Transverse colon (tissue), 4 donors: ENCODE data around the gene TMTC2.

Experiments
- EP300 ChIP-seq: sonication (generic); formaldehyde crosslinking; IDR thresholded peaks from one replicate; pipeline ENCODE4 v1.6.1; 2017; ENCODE audit warnings: antibody characterized with exemption, low read depth
- POLR2A ChIP-seq: fragments of 450-650 bp; IDR thresholded peaks from one replicate; pipeline ENCODE4 v1.6.1; 2016; ENCODE audit warnings: antibody characterized with exemption, mild to moderate bottlenecking, moderate library complexity
- POLR2AphosphoS5 ChIP-seq, 3 donors: sonication (generic); formaldehyde crosslinking; IDR thresholded peaks; one replicate each; pipeline ENCODE4 v1.6.1; 2016; ENCODE audit warnings: antibody characterized with exemption in 3 of 3
- TF ChIP-seq, protein P1 (sequence below), 5 experiments: fragments of 200-600 bp in 3 of 5; fragments of 450-650 bp in 2 of 5; sonication (generic) in 3 of 5; IDR thresholded peaks; 1 replicate in 2 of 5; 2 replicates in 3 of 5; pipeline ENCODE4 v1.5.1; 2016 to 2017; ENCODE audit warnings: antibody characterized with exemption in 5 of 5, inconsistent platforms in 3 of 5, mild to moderate bottlenecking in 2 of 5, moderate library complexity in 1 of 5

DNA sequence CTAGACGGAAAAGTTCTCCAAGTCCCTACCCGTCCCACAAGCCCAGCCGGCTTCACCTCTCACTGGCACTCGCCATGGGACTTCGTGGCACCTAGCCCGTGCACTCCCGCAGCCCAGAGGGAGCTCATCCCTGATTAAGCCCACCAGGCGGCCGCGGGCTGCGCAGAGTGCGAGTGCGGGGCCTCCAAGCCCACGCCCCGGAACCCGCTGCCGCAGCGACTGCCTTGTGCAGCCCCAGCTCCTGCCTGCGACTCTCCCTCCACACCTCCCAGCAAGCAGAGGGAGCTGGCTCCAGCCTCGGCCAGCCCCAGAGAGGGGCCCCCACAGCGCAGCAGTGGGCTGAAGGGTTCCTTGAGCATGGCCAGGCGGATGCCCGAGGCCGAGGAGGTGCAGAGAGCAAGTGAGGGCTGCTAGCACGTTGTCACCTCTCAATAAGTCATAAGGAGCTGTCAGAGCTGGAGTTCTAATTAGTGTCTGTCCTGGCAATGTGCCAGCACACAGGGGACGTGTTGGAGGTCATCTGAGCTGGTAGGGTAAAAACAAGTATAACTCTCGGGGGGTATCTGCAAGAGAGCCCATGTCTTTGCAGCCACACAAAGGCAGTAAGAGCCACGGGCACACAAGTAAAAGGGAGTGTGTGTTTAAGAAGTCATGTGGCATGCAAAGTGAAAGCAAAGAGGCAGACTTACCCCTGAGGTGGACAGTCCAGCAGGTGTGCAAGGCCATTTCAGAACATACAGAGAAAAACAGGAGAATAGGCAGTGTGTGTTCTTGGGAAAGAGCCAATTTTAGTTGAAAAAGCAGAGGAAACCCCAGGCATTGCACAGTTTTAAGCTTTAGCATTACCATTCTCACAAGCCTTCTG, 27.1 kb upstream of the TMTC2 start:
- TF ChIP-seq POLR2A (no peak), POLR2AphosphoS5 (IDR thresholded peaks at IDR 0.05) (no peak), EP300 (no peak)
- TF ChIP-seq, protein P1, sequence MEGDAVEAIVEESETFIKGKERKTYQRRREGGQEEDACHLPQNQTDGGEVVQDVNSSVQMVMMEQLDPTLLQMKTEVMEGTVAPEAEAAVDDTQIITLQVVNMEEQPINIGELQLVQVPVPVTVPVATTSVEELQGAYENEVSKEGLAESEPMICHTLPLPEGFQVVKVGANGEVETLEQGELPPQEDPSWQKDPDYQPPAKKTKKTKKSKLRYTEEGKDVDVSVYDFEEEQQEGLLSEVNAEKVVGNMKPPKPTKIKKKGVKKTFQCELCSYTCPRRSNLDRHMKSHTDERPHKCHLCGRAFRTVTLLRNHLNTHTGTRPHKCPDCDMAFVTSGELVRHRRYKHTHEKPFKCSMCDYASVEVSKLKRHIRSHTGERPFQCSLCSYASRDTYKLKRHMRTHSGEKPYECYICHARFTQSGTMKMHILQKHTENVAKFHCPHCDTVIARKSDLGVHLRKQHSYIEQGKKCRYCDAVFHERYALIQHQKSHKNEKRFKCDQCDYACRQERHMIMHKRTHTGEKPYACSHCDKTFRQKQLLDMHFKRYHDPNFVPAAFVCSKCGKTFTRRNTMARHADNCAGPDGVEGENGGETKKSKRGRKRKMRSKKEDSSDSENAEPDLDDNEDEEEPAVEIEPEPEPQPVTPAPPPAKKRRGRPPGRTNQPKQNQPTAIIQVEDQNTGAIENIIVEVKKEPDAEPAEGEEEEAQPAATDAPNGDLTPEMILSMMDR (IDR thresholded peaks at IDR 0.05): no peak
